WTC11 (cell line): Measurements from ENCODE around the gene RBM20. TPM values are rescaled to one million over a fixed set of nuclear protein-coding genes. Genes with fewer than 3 reads are reported as not detected.
A peak's percentile ranks its signal among the peaks of the same experiment; 100 is the strongest.

ENCODE experiments used
- ATAC-seq: fragments of 200-7000 bp; cut with Tn5 transposase; 2 replicates; pipeline ENCODE4 v1.10.0; 2021; ENCODE audit warnings: mild to moderate bottlenecking, moderate library complexity
- CTCF ChIA-PET: fragments of 300-600 bp; sonication (Branson Sonifier 250); formaldehyde crosslinking; loops from one replicate; lab custom pipeline; 2021; ENCODE audit warnings: antibody characterized with exemption; lab: Charles Lee
- POLR2A ChIA-PET: fragments of 350-600 bp; sonication (Branson Sonifier 250); formaldehyde crosslinking; loops from one replicate; lab custom pipeline; 2021; ENCODE audit warnings: antibody characterized with exemption; lab: Charles Lee
- DNase-seq: peaks from one replicate; pipeline ENCODE4 v3.0.0; 2021; ENCODE audit warnings: low spot score
- H3K27ac Mint-ChIP-seq: 2 replicates; pipeline ENCODE4 v1.8.0; 2021; ENCODE audit warnings: mixed read lengths
- H3K27me3 Mint-ChIP-seq: 2 replicates; pipeline ENCODE4 v1.8.0; 2021; ENCODE audit warnings: low read depth, mild to moderate bottlenecking, moderate library complexity, mixed read lengths
- H3K36me3 Mint-ChIP-seq: 2 replicates; pipeline ENCODE4 v1.8.0; 2021; ENCODE audit warnings: mixed read lengths
- H3K4me1 Mint-ChIP-seq: 2 replicates; pipeline ENCODE4 v1.8.0; 2022; ENCODE audit warnings: mixed read lengths
- H3K4me3 Mint-ChIP-seq: 2 replicates; pipeline ENCODE4 v1.8.0; 2021; ENCODE audit warnings: mild to moderate bottlenecking, moderate library complexity, mixed read lengths
- H3K9me3 Mint-ChIP-seq: 2 replicates; pipeline ENCODE4 v1.8.0; 2021; ENCODE audit warnings: mixed read lengths
- GABPB1 ChIP-seq: sonication (generic); formaldehyde crosslinking; IDR thresholded peaks from 2 replicates; pipeline ENCODE4 v1.8.1; 2023; ENCODE audit warnings: mild to moderate bottlenecking, missing genetic modification reagents
- HMGA2 ChIP-seq: fragments of 250-450 bp; sonication (Bioruptor Pico); IDR thresholded peaks from 2 replicates; pipeline ENCODE4 v1.4.0; 2021; ENCODE audit warnings: mild to moderate bottlenecking, moderate library complexity
- NFATC4 ChIP-seq: fragments of 250-450 bp; sonication (Bioruptor Pico); IDR thresholded peaks from 2 replicates; pipeline ENCODE4 v1.9.0; 2021; ENCODE audit warnings: mild to moderate bottlenecking
- SMAD3 ChIP-seq: sonication (generic); formaldehyde crosslinking; IDR thresholded peaks from 2 replicates; pipeline ENCODE4 v1.8.0; 2022; ENCODE audit warnings: missing genetic modification reagents, mild to moderate bottlenecking, borderline replicate concordance
- SP1 ChIP-seq: sonication (generic); formaldehyde crosslinking; conservative IDR thresholded peaks from 2 replicates; pipeline ENCODE4 v1.8.1; 2022; ENCODE audit warnings: missing genetic modification reagents
- ZNF263 ChIP-seq: sonication (generic); formaldehyde crosslinking; IDR thresholded peaks from 2 replicates; pipeline ENCODE4 v1.8.1; 2022; ENCODE audit warnings: low read depth, mild to moderate bottlenecking, moderate library complexity, missing genetic modification reagents
- ZNF317 ChIP-seq: sonication (generic); formaldehyde crosslinking; IDR thresholded peaks from 2 replicates; pipeline ENCODE4 v1.8.1; 2023; ENCODE audit warnings: low read depth, mild to moderate bottlenecking, moderate library complexity, missing genetic modification reagents, borderline replicate concordance
- ZNF416 ChIP-seq: fragments of 250-450 bp; sonication (Bioruptor Pico); IDR thresholded peaks from 2 replicates; pipeline ENCODE4 v1.9.0; 2021; ENCODE audit warnings: mild to moderate bottlenecking, inconsistent platforms
- total RNA-seq: library from RNA; stranded (reverse); gene quantifications from 3 replicates; pipeline ENCODE4 v1.2.3, GENCODE V29; 2021
- TF ChIP-seq, protein P1 (sequence below): fragments of 250-450 bp; sonication (Bioruptor Pico); IDR thresholded peaks from 2 replicates; pipeline ENCODE4 v1.9.0; 2021; ENCODE audit warnings: moderate library complexity, mild to moderate bottlenecking, inconsistent platforms, borderline replicate concordance
- TF ChIP-seq, protein P2 (sequence below): sonication (generic); formaldehyde crosslinking; IDR thresholded peaks from 2 replicates; pipeline ENCODE4 v1.8.1; 2023; ENCODE audit warnings: mild to moderate bottlenecking, missing genetic modification reagents
- TF ChIP-seq, protein P3 (sequence below): sonication (generic); formaldehyde crosslinking; IDR thresholded peaks from 2 replicates; pipeline ENCODE4 v1.8.0; 2023; ENCODE audit warnings: missing genetic modification reagents
- TF ChIP-seq, protein P4 (sequence below): sonication (generic); formaldehyde crosslinking; IDR thresholded peaks from 2 replicates; pipeline ENCODE4 v1.8.0; 2022; ENCODE audit warnings: mild to moderate bottlenecking, missing genetic modification reagents
- TF ChIP-seq, protein P5 (sequence below): sonication (generic); formaldehyde crosslinking; IDR thresholded peaks from 2 replicates; pipeline ENCODE4 v1.8.0; 2022; ENCODE audit warnings: mild to moderate bottlenecking, missing genetic modification reagents
- TF ChIP-seq, protein P6 (sequence below): fragments of 250-450 bp; sonication (Bioruptor Pico); IDR thresholded peaks from 2 replicates; pipeline ENCODE4 v1.9.0; 2021; ENCODE audit warnings: mild to moderate bottlenecking

The RBM20 gene
- total RNA-seq, 1 experiment from 2014 or later: 0.52 TPM

DNA sequence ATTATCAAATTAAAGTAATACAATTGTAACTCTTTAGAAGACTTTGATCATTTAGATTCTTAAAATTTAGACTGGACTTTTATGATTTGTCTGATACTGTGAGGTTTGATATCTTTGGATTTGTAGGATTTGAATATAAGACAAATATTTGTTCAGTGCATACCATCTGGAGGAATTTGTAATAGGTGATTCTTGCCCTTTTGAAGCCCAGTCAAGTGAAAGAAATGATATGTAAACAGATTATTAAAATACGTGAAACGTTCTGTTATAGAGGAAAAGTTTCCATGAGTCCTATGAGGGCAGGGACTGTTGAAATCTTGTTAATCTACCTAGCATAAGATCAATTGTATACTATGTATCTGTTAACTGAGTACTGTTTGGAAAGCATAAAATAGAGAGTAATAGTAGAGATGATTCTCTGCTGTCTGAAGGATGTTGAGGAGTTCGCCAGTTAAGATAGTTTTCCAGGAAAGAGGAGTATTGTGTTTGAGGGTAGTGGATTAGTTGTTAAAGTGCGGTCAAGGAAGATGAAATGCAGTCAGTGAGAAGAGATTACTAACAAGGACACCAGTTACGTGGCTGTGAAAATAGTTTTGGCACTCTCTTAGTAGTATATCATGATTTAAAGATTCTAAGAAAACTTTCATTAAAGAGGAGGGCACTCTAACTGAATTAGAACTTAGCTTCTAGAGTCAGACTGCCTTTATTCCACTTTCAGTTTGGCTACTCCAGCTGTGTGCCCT is 242.0 kb downstream of the RBM20 start:
- DNase-seq: no peak
- ChIA-PET POLR2A (no interaction called here), CTCF (no interaction called here)
- TF ChIP-seq ZNF416 (CRISPR knock-in tag) (no peak), GABPB1 (CRISPR knock-in tag) (no peak), ZNF263 (CRISPR knock-in tag) (no peak), NFATC4 (CRISPR knock-in tag) (no peak)
- TF ChIP-seq, protein P1, sequence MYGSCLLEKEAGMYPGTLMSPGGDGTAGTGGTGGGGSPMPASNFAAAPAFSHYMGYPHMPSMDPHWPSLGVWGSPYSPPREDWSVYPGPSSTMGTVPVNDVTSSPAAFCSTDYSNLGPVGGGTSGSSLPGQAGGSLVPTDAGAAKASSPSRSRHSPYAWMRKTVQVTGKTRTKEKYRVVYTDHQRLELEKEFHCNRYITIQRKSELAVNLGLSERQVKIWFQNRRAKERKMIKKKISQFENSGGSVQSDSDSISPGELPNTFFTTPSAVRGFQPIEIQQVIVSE: no peak
- Mint-ChIP-seq H3K36me3 (peaks cover 13% of the 10 kb centered on the region), H3K9me3 (no peaks in the 10 kb centered on the region), H3K27me3 (no peaks in the 10 kb centered on the region), H3K27ac (0 out of 2 replicates have a peak overlapping the region, but pooled peaks have one; percentile 8), H3K4me3 (no peak overlapping the region), H3K4me1 (no peaks in the 10 kb centered on the region)
- no peak for ATAC-seq

DNA sequence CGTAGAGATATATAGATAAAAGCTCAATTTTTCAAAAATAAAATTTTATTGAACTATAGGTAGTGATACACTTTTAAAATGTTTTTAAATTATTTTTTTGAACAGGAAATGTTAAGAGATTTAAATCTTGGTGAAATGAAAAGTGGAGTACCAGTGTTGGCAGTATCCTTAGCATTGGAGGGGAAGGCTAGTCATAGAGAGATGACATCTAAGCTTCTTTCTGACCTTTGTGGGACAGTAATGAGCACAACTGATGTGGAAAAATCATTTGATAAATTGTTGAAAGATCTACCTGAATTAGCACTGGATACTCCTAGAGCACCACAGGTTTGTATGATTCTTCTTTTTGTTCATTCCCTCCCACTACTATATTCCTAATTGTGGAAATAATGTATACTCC is 243.4 kb downstream of the RBM20 start:
- no peak for ATAC-seq
- no peak overlapping the region for H3K4me3 Mint-ChIP-seq
- no peak for DNase-seq
- no peak overlapping the region for H3K27ac Mint-ChIP-seq
- TF ChIP-seq, protein P2, sequence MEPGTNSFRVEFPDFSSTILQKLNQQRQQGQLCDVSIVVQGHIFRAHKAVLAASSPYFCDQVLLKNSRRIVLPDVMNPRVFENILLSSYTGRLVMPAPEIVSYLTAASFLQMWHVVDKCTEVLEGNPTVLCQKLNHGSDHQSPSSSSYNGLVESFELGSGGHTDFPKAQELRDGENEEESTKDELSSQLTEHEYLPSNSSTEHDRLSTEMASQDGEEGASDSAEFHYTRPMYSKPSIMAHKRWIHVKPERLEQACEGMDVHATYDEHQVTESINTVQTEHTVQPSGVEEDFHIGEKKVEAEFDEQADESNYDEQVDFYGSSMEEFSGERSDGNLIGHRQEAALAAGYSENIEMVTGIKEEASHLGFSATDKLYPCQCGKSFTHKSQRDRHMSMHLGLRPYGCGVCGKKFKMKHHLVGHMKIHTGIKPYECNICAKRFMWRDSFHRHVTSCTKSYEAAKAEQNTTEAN (CRISPR knock-in tag): no peak
- TF ChIP-seq SP1 (CRISPR knock-in tag): no peak
- TF ChIP-seq SMAD3 (CRISPR knock-in tag): no peak
- TF ChIP-seq, protein P3, sequence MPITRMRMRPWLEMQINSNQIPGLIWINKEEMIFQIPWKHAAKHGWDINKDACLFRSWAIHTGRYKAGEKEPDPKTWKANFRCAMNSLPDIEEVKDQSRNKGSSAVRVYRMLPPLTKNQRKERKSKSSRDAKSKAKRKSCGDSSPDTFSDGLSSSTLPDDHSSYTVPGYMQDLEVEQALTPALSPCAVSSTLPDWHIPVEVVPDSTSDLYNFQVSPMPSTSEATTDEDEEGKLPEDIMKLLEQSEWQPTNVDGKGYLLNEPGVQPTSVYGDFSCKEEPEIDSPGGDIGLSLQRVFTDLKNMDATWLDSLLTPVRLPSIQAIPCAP (CRISPR knock-in tag): no peak
- TF ChIP-seq HMGA2 (CRISPR knock-in tag): no peak
- no peak for TF ChIP-seq ZNF317 (CRISPR knock-in tag)
- TF ChIP-seq, protein P4, sequence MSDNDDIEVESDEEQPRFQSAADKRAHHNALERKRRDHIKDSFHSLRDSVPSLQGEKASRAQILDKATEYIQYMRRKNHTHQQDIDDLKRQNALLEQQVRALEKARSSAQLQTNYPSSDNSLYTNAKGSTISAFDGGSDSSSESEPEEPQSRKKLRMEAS (CRISPR knock-in tag): no peak
- TF ChIP-seq, protein P1: no peak
- TF ChIP-seq, protein P5, sequence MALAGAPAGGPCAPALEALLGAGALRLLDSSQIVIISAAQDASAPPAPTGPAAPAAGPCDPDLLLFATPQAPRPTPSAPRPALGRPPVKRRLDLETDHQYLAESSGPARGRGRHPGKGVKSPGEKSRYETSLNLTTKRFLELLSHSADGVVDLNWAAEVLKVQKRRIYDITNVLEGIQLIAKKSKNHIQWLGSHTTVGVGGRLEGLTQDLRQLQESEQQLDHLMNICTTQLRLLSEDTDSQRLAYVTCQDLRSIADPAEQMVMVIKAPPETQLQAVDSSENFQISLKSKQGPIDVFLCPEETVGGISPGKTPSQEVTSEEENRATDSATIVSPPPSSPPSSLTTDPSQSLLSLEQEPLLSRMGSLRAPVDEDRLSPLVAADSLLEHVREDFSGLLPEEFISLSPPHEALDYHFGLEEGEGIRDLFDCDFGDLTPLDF: no peak
- TF ChIP-seq, protein P6, sequence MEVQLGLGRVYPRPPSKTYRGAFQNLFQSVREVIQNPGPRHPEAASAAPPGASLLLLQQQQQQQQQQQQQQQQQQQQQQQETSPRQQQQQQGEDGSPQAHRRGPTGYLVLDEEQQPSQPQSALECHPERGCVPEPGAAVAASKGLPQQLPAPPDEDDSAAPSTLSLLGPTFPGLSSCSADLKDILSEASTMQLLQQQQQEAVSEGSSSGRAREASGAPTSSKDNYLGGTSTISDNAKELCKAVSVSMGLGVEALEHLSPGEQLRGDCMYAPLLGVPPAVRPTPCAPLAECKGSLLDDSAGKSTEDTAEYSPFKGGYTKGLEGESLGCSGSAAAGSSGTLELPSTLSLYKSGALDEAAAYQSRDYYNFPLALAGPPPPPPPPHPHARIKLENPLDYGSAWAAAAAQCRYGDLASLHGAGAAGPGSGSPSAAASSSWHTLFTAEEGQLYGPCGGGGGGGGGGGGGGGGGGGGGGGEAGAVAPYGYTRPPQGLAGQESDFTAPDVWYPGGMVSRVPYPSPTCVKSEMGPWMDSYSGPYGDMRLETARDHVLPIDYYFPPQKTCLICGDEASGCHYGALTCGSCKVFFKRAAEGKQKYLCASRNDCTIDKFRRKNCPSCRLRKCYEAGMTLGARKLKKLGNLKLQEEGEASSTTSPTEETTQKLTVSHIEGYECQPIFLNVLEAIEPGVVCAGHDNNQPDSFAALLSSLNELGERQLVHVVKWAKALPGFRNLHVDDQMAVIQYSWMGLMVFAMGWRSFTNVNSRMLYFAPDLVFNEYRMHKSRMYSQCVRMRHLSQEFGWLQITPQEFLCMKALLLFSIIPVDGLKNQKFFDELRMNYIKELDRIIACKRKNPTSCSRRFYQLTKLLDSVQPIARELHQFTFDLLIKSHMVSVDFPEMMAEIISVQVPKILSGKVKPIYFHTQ: no peak
- no peaks in the 10 kb centered on the region for H3K27me3 Mint-ChIP-seq
- H3K36me3 Mint-ChIP-seq: peaks cover 7% of the 10 kb centered on the region; the same call in 1 of the 2 replicates
- POLR2A ChIA-PET: interaction anchor here (0.5 kb wide), 1 partner anchor 30 kb away, joined by 3 read pairs; no protein-coding TSS in a partner anchor
- CTCF ChIA-PET: no interaction called here
- H3K9me3 Mint-ChIP-seq: no peaks in the 10 kb centered on the region
- H3K4me1 Mint-ChIP-seq: no peaks in the 10 kb centered on the region

Other genes with a start within 250 kb of the RBM20 start
- 31.4 to 55.1 TPM (median 33.1 TPM) in 3 replicates for gene DUSP5, start 146.4 kb upstream of the RBM20 start, total RNA-seq
- 63.5 to 71.0 TPM (median 65.4 TPM) in 3 replicates for gene SMC3, start 76.6 kb upstream of the RBM20 start, total RNA-seq
- gene PDCD4, start 227.6 kb downstream of the RBM20 start, total RNA-seq: 27.0 to 32.9 TPM (median 32.7 TPM) in 3 replicates